Activated CD4-positive, alpha-beta T cell treated with anti-CD3 and anti-CD28 coated beads for 24 hours (primary cell): ENCODE measurements around the gene CD53.

Experiments
- DNase-seq, 2 donors: peaks; one replicate each; pipeline ENCODE4 v3.0.0-alpha.2; 2020; ENCODE audit warnings: low read depth in 2 of 2

The CD53 gene

GRCh38 chr1:110876748-110877341 is 3.9 kb downstream of the CD53 start:
- no peak for DNase-seq

DNA sequence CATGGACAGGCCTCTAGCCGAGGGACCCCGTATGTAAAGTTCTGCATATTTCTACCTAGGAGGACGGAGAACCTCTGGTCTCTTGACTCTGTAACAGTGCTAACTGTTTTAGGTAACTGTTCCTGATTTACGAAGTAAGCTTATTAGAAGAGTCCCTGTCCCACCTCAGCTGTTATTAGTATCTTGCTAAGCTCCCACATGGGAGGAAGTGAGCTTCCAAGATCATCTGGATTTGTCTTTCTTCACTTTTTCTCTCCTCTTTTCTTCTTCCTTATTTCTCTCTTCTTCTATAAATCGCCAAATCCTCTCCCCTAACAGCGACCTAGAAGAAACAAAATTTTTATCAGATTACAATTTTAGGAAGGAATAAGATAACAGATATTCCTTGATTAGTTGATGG is 4.4 kb downstream of the CD53 start:
- DNase-seq = no peak

DNA sequence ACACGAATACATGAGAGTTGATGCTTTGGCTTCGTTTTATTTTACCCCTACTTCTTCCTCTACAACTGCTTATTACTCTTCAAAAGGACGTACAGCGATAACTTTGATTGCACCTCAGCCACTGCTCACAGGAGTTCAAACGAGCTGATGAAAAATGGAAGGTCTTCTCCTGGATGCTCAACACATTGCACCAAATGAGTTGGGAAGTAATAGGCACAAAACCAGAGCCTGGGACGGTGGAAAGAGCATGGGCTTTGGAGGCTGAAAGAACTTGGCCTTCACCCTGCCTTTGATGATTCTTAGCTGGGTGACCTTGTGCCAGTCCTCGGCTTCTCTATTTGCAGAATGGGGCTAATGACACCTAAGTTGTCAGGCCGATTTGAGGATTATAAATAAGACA is 4.8 kb downstream of the CD53 start:
- DNase-seq = no peak

- no peak for DNase-seq
Measured at GRCh38 chr1:110878591-110878990, 5.6 kb downstream of the CD53 start.

GRCh38 chr1:110878993-110879392 is 6.0 kb downstream of the CD53 start:
- DNase-seq = no peak

DNA sequence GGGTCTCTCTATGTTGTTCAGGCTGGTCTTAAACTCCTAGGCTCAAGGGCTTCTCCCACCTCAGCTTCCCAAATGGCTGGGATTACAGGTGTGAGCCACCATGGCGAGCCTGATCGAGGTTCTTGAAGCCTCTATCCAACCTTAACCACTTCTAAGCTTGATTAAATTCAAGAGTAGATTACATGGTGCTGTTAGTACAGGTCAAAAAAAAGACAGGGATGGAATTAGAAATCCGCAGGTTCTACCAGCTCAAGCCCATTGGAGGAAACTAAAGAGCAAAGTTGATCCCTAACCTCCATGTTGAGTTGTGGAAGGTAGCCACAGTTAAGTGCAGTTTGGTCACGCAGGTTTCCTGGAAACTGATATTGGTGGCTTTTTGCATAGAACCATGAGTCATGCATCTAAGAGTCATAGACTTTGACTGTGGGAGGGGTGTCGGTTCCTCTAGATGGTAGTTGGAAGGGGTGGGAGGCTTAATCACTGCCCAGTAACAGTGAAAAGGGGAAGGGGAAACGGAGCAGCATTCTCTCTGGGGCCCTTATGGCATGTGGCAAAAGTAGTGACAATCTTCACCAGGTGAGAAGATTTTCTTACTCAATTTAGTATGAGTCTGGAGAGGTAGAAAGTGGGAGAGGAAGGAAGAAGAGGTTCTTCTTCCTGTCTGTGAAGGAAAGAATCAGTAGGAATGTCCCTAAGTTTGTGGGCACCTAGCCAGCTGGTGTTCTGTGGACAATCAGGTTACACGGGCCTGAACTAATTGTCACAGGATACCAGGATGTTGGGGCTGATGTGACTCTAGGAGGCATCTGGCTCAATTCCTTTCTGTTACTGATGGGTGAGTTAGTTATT is 7.0 kb downstream of the CD53 start:
- DNase-seq = peak; percentile 34 to 54

DNA sequence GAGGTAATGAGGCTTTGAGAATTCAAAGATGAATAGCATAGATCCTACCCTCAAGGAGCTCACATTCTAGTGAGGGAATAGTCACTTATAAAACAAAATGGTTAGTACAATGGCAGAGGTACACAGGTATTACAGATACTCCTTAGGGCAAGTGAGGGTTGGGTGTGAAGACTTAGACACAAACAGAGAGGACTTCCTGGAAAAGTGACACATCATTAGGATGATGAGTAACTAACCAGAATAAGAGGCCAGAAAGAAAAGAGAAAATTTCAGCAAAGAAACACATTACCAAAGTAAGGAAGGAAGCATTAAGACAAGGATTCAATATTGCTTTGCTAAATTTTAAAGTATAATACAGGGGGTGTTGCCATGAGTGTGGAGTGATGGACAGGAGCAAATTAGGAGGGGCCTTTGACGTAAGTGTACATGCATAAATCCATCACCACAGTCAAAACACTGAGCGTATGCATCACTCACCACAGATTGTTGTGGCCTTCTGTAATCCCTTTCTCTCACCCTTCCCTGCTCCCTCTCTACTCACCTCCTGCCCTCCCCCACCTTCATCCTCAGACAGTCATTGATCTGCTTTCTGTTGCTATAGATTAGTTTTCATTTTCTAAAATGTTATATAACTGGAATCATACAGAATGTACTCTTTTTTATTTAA is 7.9 kb downstream of the CD53 start:
- DNase-seq = peak in 1 of 2 donors; percentile 28

- DNase-seq = no peak
Measured at GRCh38 chr1:110888049-110888448, 15.1 kb downstream of the CD53 start.

DNA sequence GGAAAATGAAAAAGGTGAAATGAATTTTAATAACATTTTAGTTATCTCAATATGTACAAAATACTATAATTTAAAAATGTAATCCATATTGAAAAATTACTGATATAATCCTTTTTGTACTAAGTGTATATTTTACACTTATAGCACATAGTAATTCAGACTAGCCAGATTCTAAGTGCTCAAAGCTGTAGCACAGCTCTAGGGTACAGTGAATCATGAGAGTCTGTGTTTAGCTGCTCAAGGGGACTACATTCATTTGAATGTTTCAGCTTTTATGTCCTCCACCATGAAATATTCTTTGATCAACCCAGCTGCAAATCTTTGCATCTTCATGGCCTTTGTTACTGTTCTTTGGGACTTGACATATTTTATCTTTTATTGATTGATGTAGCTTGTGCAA is 15.7 kb downstream of the CD53 start:
- no peak for DNase-seq

GRCh38 chr1:110890474-110891196 is 17.7 kb downstream of the CD53 start:
- DNase-seq = no peak

GRCh38 chr1:110893908-110894490 is 21.1 kb downstream of the CD53 start:
- no peak for DNase-seq

DNA sequence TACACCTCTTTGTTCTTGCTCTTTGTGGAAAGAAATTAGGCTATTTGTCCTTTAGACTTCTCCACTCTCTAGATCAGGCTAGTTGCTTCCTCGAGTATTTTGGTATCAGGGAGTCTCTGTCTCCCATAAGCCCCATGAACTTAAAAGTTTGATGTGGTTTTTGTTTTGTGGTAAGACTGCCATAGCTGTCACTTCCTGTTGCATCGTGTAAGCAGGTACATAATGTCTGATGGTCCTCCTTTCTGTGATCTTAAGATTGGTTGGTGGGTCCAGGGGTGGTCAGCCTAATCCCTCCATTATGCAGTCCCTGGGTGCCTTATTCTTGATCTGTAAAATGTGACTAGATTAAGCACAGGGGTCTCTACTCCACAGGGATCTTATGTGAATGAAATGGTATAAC is 23.1 kb downstream of the CD53 start:
- no peak for DNase-seq

DNA sequence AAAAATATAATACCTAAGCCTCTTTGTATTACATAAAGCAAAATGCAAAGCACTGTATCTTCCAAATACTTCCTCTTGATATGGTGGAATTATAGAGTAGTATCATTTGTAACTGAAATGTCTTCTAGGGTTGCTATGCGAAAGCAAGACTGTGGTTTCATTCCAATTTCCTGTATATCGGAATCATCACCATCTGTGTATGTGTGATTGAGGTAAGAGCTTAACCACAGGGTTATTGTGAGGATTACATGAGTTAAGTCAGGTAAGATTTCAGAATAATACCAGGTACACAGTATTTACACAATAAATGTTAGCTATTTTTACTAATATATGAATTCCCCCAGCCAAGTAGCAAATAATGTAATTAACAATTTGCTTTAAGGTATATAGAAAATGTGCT is 24.7 kb downstream of the CD53 start:
- DNase-seq = no peak

DNA sequence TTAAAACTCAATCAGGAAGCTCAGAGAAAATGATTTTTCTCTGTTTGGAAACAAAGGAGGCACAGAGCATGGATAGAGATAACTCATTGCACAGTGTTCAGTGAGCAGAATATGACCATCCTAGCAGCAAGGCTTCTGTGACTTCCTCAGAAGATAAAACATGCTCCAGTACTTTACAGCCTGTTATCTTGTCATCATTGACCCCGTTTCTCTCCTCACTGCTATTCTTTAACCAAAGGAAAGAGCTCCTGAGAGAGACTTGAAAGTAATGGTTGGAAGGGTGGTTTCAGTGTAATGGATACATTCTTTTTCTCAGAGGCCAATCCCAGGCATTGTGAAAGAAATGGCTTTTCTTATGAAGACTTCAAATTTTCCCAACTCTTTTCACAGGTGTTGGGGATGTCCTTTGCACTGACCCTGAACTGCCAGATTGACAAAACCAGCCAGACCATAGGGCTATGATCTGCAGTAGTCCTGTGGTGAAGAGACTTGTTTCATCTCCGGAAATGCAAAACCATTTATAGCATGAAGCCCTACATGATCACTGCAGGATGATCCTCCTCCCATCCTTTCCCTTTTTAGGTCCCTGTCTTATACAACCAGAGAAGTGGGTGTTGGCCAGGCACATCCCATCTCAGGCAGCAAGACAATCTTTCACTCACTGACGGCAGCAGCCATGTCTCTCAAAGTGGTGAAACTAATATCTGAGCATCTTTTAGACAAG is 25.9 kb downstream of the CD53 start:
- no peak for DNase-seq

GRCh38 chr1:110899458-110899843 is 26.5 kb downstream of the CD53 start:
- no peak for DNase-seq

DNA sequence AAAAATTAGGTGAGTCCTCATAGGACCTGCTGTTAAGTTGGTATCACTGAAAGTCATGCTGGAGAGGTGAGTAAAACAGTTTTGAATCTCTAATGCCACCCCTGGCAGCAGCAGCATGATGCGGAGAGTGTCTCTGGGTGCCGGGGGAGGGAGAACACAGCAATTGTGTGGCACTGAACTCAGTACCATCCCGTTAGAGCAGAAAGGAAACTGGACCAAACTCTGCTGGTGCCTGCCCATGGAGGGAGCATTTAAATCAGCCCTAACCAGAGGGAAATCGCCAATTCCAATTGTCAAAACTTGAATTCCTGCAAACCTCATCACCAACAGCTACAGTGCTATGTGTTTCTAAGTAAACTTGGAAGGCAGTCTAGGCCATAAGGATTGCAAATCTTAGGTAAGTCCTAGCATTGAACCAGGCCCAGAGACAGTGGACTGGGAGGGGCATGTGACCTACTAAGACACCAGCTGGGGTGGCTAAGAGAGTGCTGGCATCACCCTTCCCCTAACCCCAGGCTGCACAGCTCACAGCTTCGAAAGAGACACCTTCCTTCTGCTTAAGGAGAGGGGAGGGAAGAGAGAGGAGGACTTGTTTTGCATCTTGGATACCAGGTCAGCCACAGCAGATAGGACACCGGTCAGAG is 30.0 kb downstream of the CD53 start:
- no peak for DNase-seq

GRCh38 chr1:110903853-110904500 is 31.0 kb downstream of the CD53 start:
- no peak for DNase-seq

DNA sequence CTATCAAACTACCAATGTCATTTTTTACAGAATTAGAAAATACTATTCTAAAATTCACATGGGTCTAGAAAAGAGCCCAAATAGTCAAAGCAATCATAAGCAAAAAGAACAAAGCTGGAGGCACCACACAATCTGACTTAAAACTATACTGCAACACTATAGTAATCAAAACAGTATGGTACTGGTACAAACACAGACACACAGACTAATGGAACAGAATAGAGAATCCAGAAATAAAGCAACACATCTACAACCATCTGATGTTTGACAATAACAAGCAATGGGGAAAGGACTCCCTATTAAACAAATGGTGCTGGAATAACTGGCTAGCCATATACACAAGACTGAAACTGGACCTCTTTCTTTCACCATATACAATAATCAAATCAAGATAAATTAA is 39.8 kb downstream of the CD53 start:
- no peak for DNase-seq

DNA sequence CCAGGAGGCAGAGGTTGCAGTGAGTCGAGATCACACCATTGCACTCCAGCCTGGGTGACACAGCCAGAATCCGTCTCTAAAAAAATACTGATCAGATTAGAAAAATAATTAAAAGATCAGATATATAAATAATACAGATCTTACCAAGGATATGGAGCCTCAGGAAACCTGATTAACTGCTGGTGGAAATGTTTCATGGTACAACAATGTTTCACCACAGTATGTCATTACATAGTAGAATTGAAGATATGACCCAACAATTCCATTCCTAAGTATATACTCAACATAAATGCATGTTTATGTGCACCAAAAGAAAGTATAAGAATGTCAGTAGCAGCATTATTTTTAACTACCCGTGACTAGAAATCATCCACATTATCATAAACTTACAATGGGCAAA is 41.7 kb downstream of the CD53 start:
- DNase-seq = no peak

DNA sequence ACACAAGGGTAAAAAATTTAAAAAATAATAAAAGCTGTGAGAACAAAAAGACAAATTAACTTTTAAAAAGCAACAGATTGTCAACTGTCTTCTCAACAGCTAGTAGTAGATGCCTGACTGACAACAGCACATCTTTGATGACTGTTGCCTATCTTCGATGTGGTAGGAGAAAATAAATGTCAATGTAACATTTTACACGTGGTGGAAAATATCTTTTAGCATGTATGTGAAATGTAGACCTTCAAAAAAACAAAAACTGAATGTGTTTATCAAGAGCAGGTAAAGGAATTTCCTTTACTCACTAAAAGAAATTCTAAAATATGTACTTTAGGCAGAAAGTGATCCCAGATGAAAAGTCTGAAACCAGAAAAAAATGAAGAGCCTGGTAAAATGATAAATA is 42.9 kb downstream of the CD53 start:
- no peak for DNase-seq
